Testis (tissue), 3 donors: ENCODE results near the gene SNAP25. TPM values are rescaled to one million over a fixed set of nuclear protein-coding genes. Genes with fewer than 3 reads are reported as not detected.

ENCODE experiments used
- DNase-seq: peaks from one replicate; pipeline ENCODE4 v3.0.0-alpha.2; 2019
- H3K27ac ChIP-seq, 2 donors: fragments of 200-600 bp; sonication (generic); one replicate each; pipeline ENCODE4 v1.5.1; 2019
- H3K27me3 ChIP-seq: fragments of 200-600 bp; sonication (generic); one replicate; pipeline ENCODE4 v1.5.1; 2019
- H3K36me3 ChIP-seq: fragments of 200-600 bp; sonication (generic); one replicate; pipeline ENCODE4 v1.5.1; 2017; ENCODE audit warnings: low read depth; ENCODE audit errors: missing control alignments
- H3K4me1 ChIP-seq: fragments of 200-600 bp; sonication (generic); one replicate; pipeline ENCODE4 v1.5.1; 2019
- H3K4me3 ChIP-seq, 2 donors: fragments of 200-600 bp; sonication (generic); one replicate each; pipeline ENCODE4 v1.5.1; 2017 to 2019
- H3K9me3 ChIP-seq: fragments of 200-600 bp; sonication (generic); one replicate; pipeline ENCODE4 v1.5.1; 2017
- POLR2A ChIP-seq: fragments of 450-650 bp; IDR thresholded peaks from one replicate; pipeline ENCODE4 v1.6.1; 2017; ENCODE audit warnings: antibody characterized with exemption, mild to moderate bottlenecking, moderate library complexity
- WGBS, 2 donors: methylation state at CpG; one replicate each; pipeline ENCODE4 v1.1.5; 2018; 5-methylcytosine and 5-hydroxymethylcytosine counted together
- intact Hi-C: fragments of 100-400 bp; cut with DNase I; formaldehyde crosslinking; loops from one replicate; pipeline ENCODE4 v1.15.1; 2023; ENCODE audit warnings: low total_unique reads
- polyA plus RNA-seq: library from polyadenylated mRNA; stranded (reverse); fragments of 350-450 nt; fragmentation: Illumina TruSeq; extraction: RNeasy Lipid Tissue Mini Kit (QIAGEN cat#74804); gene quantifications from one replicate; pipeline ENCODE4 v1.2.3, GENCODE V29; 2014; ENCODE audit warnings: low read depth, low replicate concordance; ENCODE audit not compliant: insufficient read depth
- total RNA-seq, 2 donors: library from RNA; depleted of rRNA; stranded (reverse); fragments of >200 nt; gene quantifications; one replicate each; pipeline ENCODE4 v1.2.3, GENCODE V29; 2016
- TF ChIP-seq, protein P1 (sequence below), 3 experiments: fragments of 450-650 bp in 2 of 3; fragments of 200-600 bp in 1 of 3; sonication (generic) in 1 of 3; IDR thresholded peaks; one replicate each; pipeline ENCODE4 v1.5.1; 2016 to 2019; ENCODE audit warnings: antibody characterized with exemption in 3 of 3, mild to moderate bottlenecking in 2 of 3, moderate library complexity in 1 of 3

The SNAP25 gene
- total and polyA plus RNA-seq, 3 donors from 2014 or later: 8.0 to 13.7 (median 11.3) TPM

DNA sequence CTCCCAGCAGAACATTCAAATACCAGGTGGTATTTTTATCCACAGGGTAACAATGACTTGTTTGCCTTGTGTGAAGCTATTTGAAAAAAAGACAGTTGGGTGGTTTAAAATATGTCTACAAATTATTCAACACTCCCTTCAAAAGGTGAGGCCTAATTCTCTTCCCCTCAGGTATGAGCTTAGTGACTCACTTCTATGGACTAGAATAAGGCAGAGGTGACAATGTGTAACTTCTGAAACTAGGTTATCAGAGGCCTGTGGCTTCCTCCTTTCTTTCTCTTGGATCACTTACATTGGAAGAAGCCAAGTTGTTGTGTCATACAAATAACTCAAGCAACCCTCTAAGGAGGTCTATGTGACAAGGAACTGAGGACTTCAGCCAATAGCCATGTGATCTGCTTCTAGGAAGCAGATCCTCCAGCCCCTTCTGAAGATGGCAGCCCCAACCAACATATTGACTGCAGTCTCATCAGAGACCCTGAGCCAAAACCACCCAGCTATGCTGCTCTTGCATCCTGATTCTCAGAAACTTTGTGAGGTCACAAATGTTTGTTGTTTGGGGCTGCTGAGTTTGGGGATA, 102.6 kb downstream of the SNAP25 start:
- Histone ChIP-seq H3K4me1 (no peaks in the 10 kb centered on the region), H3K36me3 (no peaks in the 10 kb centered on the region), H3K27ac (no peak overlapping the region), H3K9me3 (no peaks in the 10 kb centered on the region), H3K27me3 (no peaks in the 10 kb centered on the region), H3K4me3 (no peak overlapping the region)
- no peak for DNase-seq
- no peak for TF ChIP-seq POLR2A
- TF ChIP-seq, protein P1, sequence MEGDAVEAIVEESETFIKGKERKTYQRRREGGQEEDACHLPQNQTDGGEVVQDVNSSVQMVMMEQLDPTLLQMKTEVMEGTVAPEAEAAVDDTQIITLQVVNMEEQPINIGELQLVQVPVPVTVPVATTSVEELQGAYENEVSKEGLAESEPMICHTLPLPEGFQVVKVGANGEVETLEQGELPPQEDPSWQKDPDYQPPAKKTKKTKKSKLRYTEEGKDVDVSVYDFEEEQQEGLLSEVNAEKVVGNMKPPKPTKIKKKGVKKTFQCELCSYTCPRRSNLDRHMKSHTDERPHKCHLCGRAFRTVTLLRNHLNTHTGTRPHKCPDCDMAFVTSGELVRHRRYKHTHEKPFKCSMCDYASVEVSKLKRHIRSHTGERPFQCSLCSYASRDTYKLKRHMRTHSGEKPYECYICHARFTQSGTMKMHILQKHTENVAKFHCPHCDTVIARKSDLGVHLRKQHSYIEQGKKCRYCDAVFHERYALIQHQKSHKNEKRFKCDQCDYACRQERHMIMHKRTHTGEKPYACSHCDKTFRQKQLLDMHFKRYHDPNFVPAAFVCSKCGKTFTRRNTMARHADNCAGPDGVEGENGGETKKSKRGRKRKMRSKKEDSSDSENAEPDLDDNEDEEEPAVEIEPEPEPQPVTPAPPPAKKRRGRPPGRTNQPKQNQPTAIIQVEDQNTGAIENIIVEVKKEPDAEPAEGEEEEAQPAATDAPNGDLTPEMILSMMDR (IDR thresholded peaks at IDR 0.05): no peak
- intact Hi-C loops: no loop called here

DNA sequence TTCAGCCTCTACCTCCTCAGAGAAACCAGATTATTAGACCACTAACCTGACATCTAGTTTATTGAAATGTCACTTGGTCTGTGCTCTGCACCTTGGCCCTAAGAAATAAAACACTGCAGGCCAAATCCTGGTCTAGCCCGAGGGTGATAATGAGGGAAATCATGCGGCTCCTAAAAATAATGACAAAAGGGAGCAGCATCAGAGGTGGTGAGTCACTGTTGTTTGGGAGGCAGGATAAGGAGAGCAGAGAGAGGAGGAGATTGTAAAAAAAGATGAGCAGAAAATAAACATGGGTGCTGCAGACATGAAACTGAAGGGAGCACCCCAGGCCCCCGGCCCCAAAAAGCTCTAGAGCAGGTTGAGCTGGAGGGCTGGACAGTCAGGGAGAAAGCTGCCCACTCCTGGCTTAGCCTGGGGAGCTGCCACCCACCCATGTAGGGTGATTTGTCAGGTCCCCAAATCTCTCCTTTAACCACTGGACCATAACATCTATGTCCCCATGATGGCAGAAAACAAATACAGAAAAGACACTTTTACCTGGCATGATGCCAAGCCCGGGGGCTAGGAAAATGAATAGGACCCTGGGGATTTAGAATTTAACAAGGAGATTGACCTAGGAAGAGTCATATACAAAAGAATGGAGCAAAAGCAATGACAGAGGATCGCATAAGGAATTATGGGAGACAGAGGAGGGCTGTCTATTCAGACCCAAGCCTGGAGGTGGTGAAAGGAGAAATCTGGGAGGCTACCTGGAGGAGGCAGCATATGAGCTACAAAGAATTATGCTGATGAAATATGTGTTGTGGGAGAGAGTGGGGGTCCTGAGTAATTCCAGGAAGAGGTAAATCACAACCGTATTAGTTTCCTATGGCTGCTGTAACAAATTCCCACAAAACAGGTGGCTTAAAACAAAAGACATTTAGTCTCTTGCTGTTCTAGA, 103.7 kb downstream of the SNAP25 start:
- Histone ChIP-seq H3K9me3 (no peaks in the 10 kb centered on the region), H3K27me3 (no peaks in the 10 kb centered on the region), H3K27ac (no peak overlapping the region), H3K36me3 (no peaks in the 10 kb centered on the region), H3K4me1 (no peaks in the 10 kb centered on the region), H3K4me3 (no peak overlapping the region)
- intact Hi-C loops: no loop called here
- TF ChIP-seq, protein P1 (IDR thresholded peaks at IDR 0.05): no peak
- no peak for TF ChIP-seq POLR2A
- DNase-seq: no peak
- WGBS, 2 donors: 69 to 76% methylated on average over 6 of the region's 6 CpGs

DNA sequence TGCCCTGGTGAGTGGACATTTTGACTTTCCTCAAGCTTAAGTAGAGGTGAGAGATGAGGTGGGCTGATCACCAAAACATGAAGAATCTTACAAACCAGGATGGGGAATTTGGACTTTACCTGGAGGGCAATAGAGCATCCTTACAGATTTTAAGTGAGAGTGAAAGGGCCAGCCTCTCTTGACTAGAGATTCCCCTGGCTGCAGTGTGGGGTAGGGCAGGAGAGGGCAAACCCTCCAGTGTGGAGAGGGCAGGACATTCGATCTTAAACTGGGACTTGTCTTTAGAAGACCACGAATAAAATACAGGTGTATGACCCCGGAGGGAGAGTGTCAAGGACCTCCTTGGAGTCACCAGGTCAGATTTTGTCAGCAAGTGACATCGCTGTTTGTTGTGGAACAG, 105.1 kb downstream of the SNAP25 start:
- H3K36me3 ChIP-seq: no peaks in the 10 kb centered on the region
- WGBS, 2 donors: 85 to 87% methylated on average over 4 of the region's 4 CpGs
- H3K27me3 ChIP-seq: no peaks in the 10 kb centered on the region
- H3K27ac ChIP-seq: no peak overlapping the region
- intact Hi-C loops: no loop called here
- H3K4me1 ChIP-seq: no peaks in the 10 kb centered on the region
- no peak for DNase-seq
- H3K4me3 ChIP-seq: no peak overlapping the region
- H3K9me3 ChIP-seq: no peaks in the 10 kb centered on the region
- TF ChIP-seq, protein P1 (IDR thresholded peaks at IDR 0.05): no peak
- no peak for TF ChIP-seq POLR2A

DNA sequence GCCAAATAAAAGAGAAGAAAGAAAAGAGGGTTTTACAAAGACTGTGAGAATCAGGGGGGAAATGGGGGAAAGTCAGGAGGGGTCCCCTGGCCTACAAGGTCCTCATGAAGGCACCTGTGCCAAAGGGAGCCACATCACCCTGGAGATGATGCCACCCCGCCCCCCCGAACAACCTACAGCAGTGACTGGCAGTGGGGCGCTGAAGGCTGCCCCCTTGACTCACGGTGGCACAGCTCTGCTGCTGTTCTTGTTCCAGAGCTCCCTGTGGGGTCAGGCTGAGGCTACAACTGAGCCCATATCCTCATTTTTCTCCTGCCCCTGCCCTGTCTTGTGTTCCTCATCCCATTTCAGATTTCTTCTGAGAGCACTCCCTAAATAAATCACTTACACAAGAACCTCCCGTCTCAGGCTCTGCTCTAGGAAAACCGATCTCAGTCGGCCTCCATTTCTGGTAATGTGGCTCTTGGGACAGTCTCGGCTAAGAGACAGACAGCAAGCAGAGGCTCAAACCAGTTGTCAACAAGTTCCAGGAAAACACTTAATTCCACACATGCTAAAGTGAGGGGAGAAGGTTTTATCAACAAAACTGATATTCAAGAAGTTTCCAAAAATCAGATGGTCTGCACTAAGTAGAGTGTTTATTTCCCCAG, 105.7 kb downstream of the SNAP25 start:
- no peaks in the 10 kb centered on the region for H3K9me3 ChIP-seq
- peaks cover 3% of the 10 kb centered on the region for H3K4me1 ChIP-seq
- TF ChIP-seq, protein P1 (IDR thresholded peaks at IDR 0.05): no peak
- TF ChIP-seq POLR2A: no peak
- H3K27ac ChIP-seq: no peak overlapping the region
- no peak for DNase-seq
- intact Hi-C loops: no loop called here
- H3K27me3 ChIP-seq: no peaks in the 10 kb centered on the region
- no peak overlapping the region for H3K4me3 ChIP-seq
- no peaks in the 10 kb centered on the region for H3K36me3 ChIP-seq
- 68 to 69% methylated on average over 8 of the region's 8 CpGs for WGBS, 2 donors
